Transverse colon (tissue), 4 donors: ENCODE measurements around the gene ALS2CL. TPM values are rescaled to one million over a fixed set of nuclear protein-coding genes. Genes with fewer than 3 reads are reported as not detected.

Experiments used
- DNase-seq: peaks from one replicate; pipeline ENCODE4 v3.0.0-alpha.2; 2019
- H3K27ac ChIP-seq, 4 donors: fragments of 200-600 bp; sonication (generic); 2 replicates each; pipeline ENCODE4 v1.5.1; 2016 to 2018; ENCODE audit warnings: inconsistent platforms in 4 of 4
- H3K27me3 ChIP-seq: fragments of 200-600 bp; sonication (generic); 2 replicates; pipeline ENCODE4 v1.5.1; 2017; ENCODE audit warnings: inconsistent platforms
- H3K36me3 ChIP-seq, 4 donors: fragments of 200-600 bp; sonication (generic); 2 replicates each; pipeline ENCODE4 v1.5.1; 2017 to 2019; ENCODE audit warnings: inconsistent platforms in 4 of 4
- H3K4me1 ChIP-seq, 4 donors: fragments of 200-600 bp; sonication (generic); 2 replicates each; pipeline ENCODE4 v1.5.1; 2017 to 2020; ENCODE audit warnings: inconsistent platforms in 4 of 4
- H3K4me3 ChIP-seq, 4 donors: fragments of 200-600 bp; sonication (generic); 1 replicate in 1 of 4; 2 replicates in 3 of 4; pipeline versions ENCODE4 v1.5.1 to v1.6.1; 2017 to 2019; ENCODE audit warnings: inconsistent platforms in 4 of 4
- H3K9me3 ChIP-seq, 2 donors: fragments of 200-600 bp; sonication (generic); 2 replicates each; pipeline ENCODE4 v1.5.1; 2017 to 2019; ENCODE audit warnings: inconsistent platforms in 2 of 2
- EP300 ChIP-seq: sonication (generic); formaldehyde crosslinking; IDR thresholded peaks from one replicate; pipeline ENCODE4 v1.6.1; 2017; ENCODE audit warnings: antibody characterized with exemption, low read depth
- POLR2A ChIP-seq: fragments of 450-650 bp; IDR thresholded peaks from one replicate; pipeline ENCODE4 v1.6.1; 2016; ENCODE audit warnings: antibody characterized with exemption, mild to moderate bottlenecking, moderate library complexity
- POLR2AphosphoS5 ChIP-seq, 3 donors: sonication (generic); formaldehyde crosslinking; IDR thresholded peaks; one replicate each; pipeline ENCODE4 v1.6.1; 2016; ENCODE audit warnings: antibody characterized with exemption in 3 of 3
- WGBS, 2 donors: methylation state at CpG; one replicate each; pipeline ENCODE4 v1.1.5; 2018; ENCODE audit warnings: low coverage in 1 of 2; 5-methylcytosine and 5-hydroxymethylcytosine counted together
- in situ Hi-C, 4 donors: fragments of 200-750 bp; cut with MboI; loops; one replicate each; pipeline versions ENCODE4 v1.15.0 to v1.15.1; 2017; ENCODE audit warnings: low sequenced_read_pairs in 3 of 4, low pct_ligation_motif_present in 1 of 4, low pct_unique_long_range_greater_than_20kb in 1 of 4
- intact Hi-C: fragments of 100-400 bp; cut with DNase I; formaldehyde crosslinking; loops from one replicate; pipeline ENCODE4 v1.15.1; 2023; ENCODE audit warnings: low total_unique reads
- total RNA-seq, 4 donors: library from RNA; depleted of rRNA; stranded (reverse); fragments of >200 nt; gene quantifications; one replicate each; pipeline ENCODE4 v1.1.0, GENCODE V29; 2016
- TF ChIP-seq, protein P1 (sequence below), 5 experiments: fragments of 200-600 bp in 3 of 5; fragments of 450-650 bp in 2 of 5; sonication (generic) in 3 of 5; IDR thresholded peaks; 1 replicate in 2 of 5; 2 replicates in 3 of 5; pipeline ENCODE4 v1.5.1; 2016 to 2017; ENCODE audit warnings: antibody characterized with exemption in 5 of 5, inconsistent platforms in 3 of 5, mild to moderate bottlenecking in 2 of 5, moderate library complexity in 1 of 5

Gene ALS2CL
- total RNA-seq, 4 donors from 2014 or later: 67.5 to 212 (median 116) TPM

DNA sequence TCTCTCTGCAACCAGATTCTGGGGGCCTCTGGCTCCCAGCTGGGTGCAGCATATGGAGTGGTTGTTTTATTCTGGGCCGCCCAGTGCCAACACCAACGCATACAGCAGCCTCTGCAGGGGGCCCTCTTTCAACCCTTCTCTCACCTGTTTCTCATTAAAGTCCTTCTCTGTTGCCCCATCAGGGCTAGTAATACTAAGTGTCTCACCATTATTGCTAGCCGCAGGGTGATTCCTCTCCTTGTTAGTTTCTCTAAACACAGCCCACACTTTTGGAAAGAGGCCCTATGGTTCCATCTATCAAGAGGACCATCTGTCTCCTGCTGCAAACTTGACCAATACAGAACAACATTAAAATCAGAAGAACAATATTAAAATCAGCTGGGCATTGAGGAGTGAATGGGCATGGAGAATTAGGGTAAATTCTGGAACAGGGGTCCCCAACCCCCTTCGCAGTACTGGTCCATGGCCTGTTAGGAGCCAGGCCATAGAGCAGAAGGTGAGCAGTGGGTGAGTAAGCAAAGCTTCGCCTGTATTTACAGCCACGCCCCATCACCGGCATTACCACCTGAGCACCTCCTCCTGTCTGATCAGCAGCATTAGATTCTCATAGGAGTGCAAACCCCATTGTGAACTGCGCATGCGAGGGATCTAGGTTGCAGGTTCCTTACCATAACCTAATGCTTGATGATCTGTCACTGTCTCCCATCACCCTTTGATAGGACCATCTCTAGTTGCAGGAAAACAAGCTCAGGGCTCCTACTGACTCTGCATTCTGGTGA, 36.5 kb downstream of the ALS2CL start:
- TF ChIP-seq POLR2AphosphoS5 (IDR thresholded peaks at IDR 0.05): no peak
- no peak for TF ChIP-seq EP300
- TF ChIP-seq, protein P1, sequence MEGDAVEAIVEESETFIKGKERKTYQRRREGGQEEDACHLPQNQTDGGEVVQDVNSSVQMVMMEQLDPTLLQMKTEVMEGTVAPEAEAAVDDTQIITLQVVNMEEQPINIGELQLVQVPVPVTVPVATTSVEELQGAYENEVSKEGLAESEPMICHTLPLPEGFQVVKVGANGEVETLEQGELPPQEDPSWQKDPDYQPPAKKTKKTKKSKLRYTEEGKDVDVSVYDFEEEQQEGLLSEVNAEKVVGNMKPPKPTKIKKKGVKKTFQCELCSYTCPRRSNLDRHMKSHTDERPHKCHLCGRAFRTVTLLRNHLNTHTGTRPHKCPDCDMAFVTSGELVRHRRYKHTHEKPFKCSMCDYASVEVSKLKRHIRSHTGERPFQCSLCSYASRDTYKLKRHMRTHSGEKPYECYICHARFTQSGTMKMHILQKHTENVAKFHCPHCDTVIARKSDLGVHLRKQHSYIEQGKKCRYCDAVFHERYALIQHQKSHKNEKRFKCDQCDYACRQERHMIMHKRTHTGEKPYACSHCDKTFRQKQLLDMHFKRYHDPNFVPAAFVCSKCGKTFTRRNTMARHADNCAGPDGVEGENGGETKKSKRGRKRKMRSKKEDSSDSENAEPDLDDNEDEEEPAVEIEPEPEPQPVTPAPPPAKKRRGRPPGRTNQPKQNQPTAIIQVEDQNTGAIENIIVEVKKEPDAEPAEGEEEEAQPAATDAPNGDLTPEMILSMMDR (IDR thresholded peaks at IDR 0.05): no peak
- Histone ChIP-seq H3K36me3 (no peaks in the 10 kb centered on the region), H3K9me3 (peaks cover 0 to 3% of the 10 kb centered on the region in 2 donors), H3K27me3 (no peaks in the 10 kb centered on the region), H3K27ac (no peak overlapping the region), H3K4me3 (no peak overlapping the region), H3K4me1 (no peaks in the 10 kb centered on the region)
- 86 to 94% methylated on average over 4 to 9 of the region's 9 CpGs for WGBS, 2 donors
- in situ Hi-C loops (no loop called here), intact Hi-C loops (loop anchor here (1.0 kb wide), 1 partner anchor 47 kb away; no protein-coding TSS in a partner anchor)
- DNase-seq: no peak

- DNase-seq: no peak
- TF ChIP-seq, protein P1 (IDR thresholded peaks at IDR 0.05): no peak
- no peak for TF ChIP-seq POLR2AphosphoS5 (IDR thresholded peaks at IDR 0.05)
- intact Hi-C loops (no loop called here), in situ Hi-C loops (no loop called here)
- Histone ChIP-seq H3K4me1 (no peaks in the 10 kb centered on the region), H3K36me3 (no peaks in the 10 kb centered on the region), H3K9me3 (peaks cover 0 to 3% of the 10 kb centered on the region in 2 donors), H3K4me3 (no peak overlapping the region), H3K27ac (no peak overlapping the region), H3K27me3 (peaks cover 7% of the 10 kb centered on the region)
- 81 to 85% methylated on average over 6 of the region's 6 CpGs for WGBS, 2 donors
These were observed 38.2 kb downstream of the ALS2CL start for GRCh38 chr3:46655271-46655670.

- intact Hi-C loops: no loop called here
- H3K36me3 ChIP-seq: no peaks in the 10 kb centered on the region
- in situ Hi-C loops: no loop called here
- H3K4me3 ChIP-seq: no peak overlapping the region
- H3K9me3 ChIP-seq: peaks cover 0 to 3% of the 10 kb centered on the region in 2 donors
- DNase-seq: no peak
- TF ChIP-seq EP300 (no peak), POLR2A (no peak), POLR2AphosphoS5 (IDR thresholded peaks at IDR 0.05) (no peak)
- TF ChIP-seq, protein P1 (IDR thresholded peaks at IDR 0.05): no peak
- peaks cover 9% of the 10 kb centered on the region for H3K27me3 ChIP-seq
- no peak overlapping the region for H3K27ac ChIP-seq
- no peaks in the 10 kb centered on the region for H3K4me1 ChIP-seq
- WGBS, 2 donors: 35 to 67% methylated on average over 1 of the region's 1 CpG
These were observed 42.4 kb downstream of the ALS2CL start for GRCh38 chr3:46651084-46651483.

DNA sequence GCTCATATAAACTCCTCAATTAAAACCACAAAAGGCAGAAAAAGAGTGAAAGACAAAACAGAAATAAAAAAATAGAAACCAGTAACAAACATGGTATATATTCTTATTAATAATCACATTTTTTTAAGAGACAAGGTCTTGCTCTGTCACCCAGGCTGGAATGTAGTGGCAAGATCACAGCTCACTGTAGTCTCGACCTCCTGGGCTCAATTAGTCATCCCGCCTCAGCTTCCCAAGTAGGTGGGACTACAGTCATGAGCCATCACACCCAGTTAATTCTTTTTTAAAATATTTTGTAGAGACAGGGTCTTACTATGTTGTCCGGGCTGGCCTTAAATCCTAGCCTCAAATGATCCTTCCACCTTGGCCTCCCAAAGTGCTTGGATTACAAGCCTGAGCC, 44.0 kb downstream of the ALS2CL start:
- intact Hi-C loops (no loop called here), in situ Hi-C loops (loop anchor here in 1 of 4 donors (10.0 kb wide), 1 partner anchor 165 kb away; no protein-coding TSS in a partner anchor)
- WGBS, 2 donors: 90 to 93% methylated on average over 3 of the region's 3 CpGs
- TF ChIP-seq POLR2AphosphoS5 (IDR thresholded peaks at IDR 0.05) (no peak), EP300 (no peak), POLR2A (no peak)
- TF ChIP-seq, protein P1 (IDR thresholded peaks at IDR 0.05): no peak
- Histone ChIP-seq H3K9me3 (peaks cover 0 to 3% of the 10 kb centered on the region in 2 donors), H3K27me3 (peaks cover 15% of the 10 kb centered on the region), H3K36me3 (no peaks in the 10 kb centered on the region), H3K4me1 (no peaks in the 10 kb centered on the region), H3K27ac (no peak overlapping the region), H3K4me3 (no peak overlapping the region)
- DNase-seq: no peak
